Measurements from ENCODE around the gene HPCAL1. TPM values are rescaled to one million over a fixed set of nuclear protein-coding genes. Genes with fewer than 3 reads are reported as not detected.

The HPCAL1 gene
- total and polyA plus RNA-seq, 2 donors (not counting 3 experiments of a cell fraction or from before 2014, with no cell fraction given): 56.5 to 77.4 TPM

DNA sequence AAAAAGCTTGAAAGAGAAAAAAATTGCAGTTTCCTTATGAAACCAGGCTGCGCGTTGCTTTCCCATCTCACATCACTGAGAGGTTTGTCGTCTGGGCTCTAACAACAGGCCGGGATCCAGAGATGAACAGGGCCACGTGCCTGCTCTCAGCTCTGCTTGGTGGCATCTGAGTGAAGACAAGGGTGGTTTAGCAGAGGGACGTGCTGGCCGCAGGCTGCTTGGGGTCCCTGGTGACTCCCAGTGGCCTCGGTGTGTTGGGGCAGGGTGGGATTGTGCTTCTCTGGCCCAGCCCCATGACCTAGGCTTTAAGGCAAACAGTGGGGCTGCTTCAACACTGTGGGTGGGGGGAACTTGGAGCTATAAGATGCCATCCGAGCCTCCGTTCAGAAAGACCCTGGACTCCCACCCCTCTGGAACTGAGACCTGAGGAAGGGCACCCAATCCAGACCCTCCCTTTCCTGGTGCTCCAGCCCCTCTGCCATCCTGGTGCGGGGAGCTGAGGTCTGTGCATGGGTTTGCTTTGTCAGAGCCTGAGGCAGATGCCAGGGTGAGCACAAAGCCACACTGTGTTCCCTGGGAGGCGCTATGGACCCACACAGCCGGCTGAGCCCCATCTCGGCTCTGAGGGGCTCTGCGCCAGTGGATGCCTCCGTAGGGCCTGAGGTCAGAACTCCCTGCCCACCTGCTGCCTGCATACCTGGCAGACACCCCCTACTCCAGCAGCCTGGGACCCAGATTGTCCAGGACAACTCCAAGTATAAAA lies 18.4 kb upstream of the HPCAL1 start:
- DNase-seq (ENCODE audit: low read depth, low spot score) (no peak), FAIRE-seq (no peak)
- ChIA-PET CTCF (interaction anchor here (0.7 to 4.6 kb wide), 6 partner anchors 11 to 125 kb away, joined by 4 to 23 read pairs (median 10); partner anchors contain the start of gene HPCAL1), POLR2A (interaction anchor here (1.0 to 1.1 kb wide), 2 partner anchors 20 to 124 kb away, joined by 3 to 4 read pairs; no protein-coding TSS in a partner anchor)
- no peak overlapping the region for H3K9ac ChIP-seq (replicated peaks; ENCODE audit: extremely low read depth, insufficient read depth, low read length)
- no peaks in the 10 kb centered on the region for H3K9me3 ChIP-seq (replicated peaks; ENCODE audit: control insufficient read depth, insufficient read depth, low read length)
- intact Hi-C loops (cut with micrococcal nuclease): no loop called here
- H3K4me1 ChIP-seq (ENCODE audit: control insufficient read depth, extremely low read depth, insufficient read depth, low read length): peaks cover 31% of the 10 kb centered on the region
- no peaks in the 10 kb centered on the region for H3K9me1 ChIP-seq (replicated peaks; ENCODE audit: control insufficient read depth, extremely low read depth, insufficient read depth, low read length)
- no peaks in the 10 kb centered on the region for H4K20me1 ChIP-seq (replicated peaks; ENCODE audit: control insufficient read depth, extremely low read depth, insufficient read depth, low read length)
- H3K36me3 ChIP-seq (ENCODE audit: control insufficient read depth in 2 of 2, extremely low read depth in 1 of 2, insufficient read depth in 2 of 2, low read length in 2 of 2): no peaks in the 10 kb centered on the region
- no peaks in the 10 kb centered on the region for H3K79me2 ChIP-seq (ENCODE audit: control insufficient read depth, insufficient read depth, low read length)
- H3K4me2 ChIP-seq (ENCODE audit: insufficient read depth, low read length): no peak overlapping the region
- peak overlapping the region; percentile 51 for H3K27ac ChIP-seq (ENCODE audit: insufficient read depth, low read depth, low read length)
- BruUV-seq (replicated peaks): no TSS peak
- no peak overlapping the region for H2AFZ ChIP-seq (ENCODE audit: low read depth, low read length)
- TF ChIP-seq, protein P1, sequence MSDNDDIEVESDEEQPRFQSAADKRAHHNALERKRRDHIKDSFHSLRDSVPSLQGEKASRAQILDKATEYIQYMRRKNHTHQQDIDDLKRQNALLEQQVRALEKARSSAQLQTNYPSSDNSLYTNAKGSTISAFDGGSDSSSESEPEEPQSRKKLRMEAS (IDR thresholded peaks at IDR 0.05; ENCODE audit: insufficient read depth, insufficient read length): no peak
- TF ChIP-seq POLR2AphosphoS5 (IDR thresholded peaks at IDR 0.05; ENCODE audit: insufficient read depth, low read depth, low read length) (no peak), EZH2 (IDR thresholded peaks at IDR 0.05; ENCODE audit: borderline replicate concordance, low read depth, low read length, severe bottlenecking) (no peak), POLR2A (IDR thresholded peaks at IDR 0.05; ENCODE audit: low read depth, low read length) (no peak), JUN (IDR thresholded peaks at IDR 0.05; ENCODE audit: borderline replicate concordance, insufficient read depth, insufficient read length, low read depth) (no peak)
- H3K4me3 ChIP-seq (replicated peaks in 1 of 3; ENCODE audit: insufficient read depth in 1 of 3, low read depth in 1 of 3, low read length in 3 of 3): no peak overlapping the region
- dilution Hi-C loops (cut with MboI; ENCODE audit: extremely low pct_ligation_motif_present, low sequenced_read_pairs): no loop called here
- no peaks in the 10 kb centered on the region for H3K27me3 ChIP-seq (ENCODE audit: control insufficient read depth in 2 of 2, insufficient read depth in 2 of 2, low read length in 2 of 2)

DNA sequence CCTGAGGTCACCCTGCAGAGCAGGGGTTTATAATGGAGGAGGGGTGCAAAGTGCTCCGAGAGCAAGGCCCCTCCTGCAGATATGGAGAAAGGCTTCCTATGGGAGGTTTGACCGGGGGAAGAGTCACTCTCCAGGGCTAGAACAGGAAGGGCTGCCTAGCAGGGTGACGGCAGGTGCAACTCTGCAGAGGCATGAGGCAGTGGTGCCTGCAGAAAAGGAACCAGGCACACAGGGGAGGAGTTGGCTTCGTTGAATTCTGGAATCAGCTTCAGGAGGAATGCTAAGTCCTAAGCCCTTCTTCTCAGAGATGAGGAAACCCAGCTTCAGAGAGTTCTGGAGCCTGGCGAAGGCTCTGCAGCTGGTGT lies 17.5 kb upstream of the HPCAL1 start:
- DNase-seq (ENCODE audit: low read depth, low spot score): no peak
- peak overlapping the region; percentile 22 for H3K27ac ChIP-seq (ENCODE audit: insufficient read depth, low read depth, low read length)
- no peak for FAIRE-seq
- H4K20me1 ChIP-seq (replicated peaks; ENCODE audit: control insufficient read depth, extremely low read depth, insufficient read depth, low read length): no peaks in the 10 kb centered on the region
- no peak overlapping the region for H3K9ac ChIP-seq (replicated peaks; ENCODE audit: extremely low read depth, insufficient read depth, low read length)
- peaks cover 31% of the 10 kb centered on the region for H3K4me1 ChIP-seq (ENCODE audit: control insufficient read depth, extremely low read depth, insufficient read depth, low read length)
- dilution Hi-C loops (cut with MboI; ENCODE audit: extremely low pct_ligation_motif_present, low sequenced_read_pairs) (no loop called here), intact Hi-C loops (cut with micrococcal nuclease) (loop anchor here (1.0 kb wide), 2 partner anchors 13 to 17 kb away; partner anchors contain the start of gene HPCAL1)
- CTCF ChIA-PET: interaction anchor here (1.2 to 4.6 kb wide), 9 partner anchors 10 to 161 kb away, joined by 3 to 23 read pairs (median 8); partner anchors contain the start of gene HPCAL1
- H3K36me3 ChIP-seq (ENCODE audit: control insufficient read depth in 2 of 2, extremely low read depth in 1 of 2, insufficient read depth in 2 of 2, low read length in 2 of 2): no peaks in the 10 kb centered on the region
- no peak overlapping the region for H3K4me2 ChIP-seq (ENCODE audit: insufficient read depth, low read length)
- TF ChIP-seq, protein P1 (IDR thresholded peaks at IDR 0.05; ENCODE audit: insufficient read depth, insufficient read length): no peak
- TF ChIP-seq MYC (IDR thresholded peaks at IDR 0.05; ENCODE audit: low read depth, low read length) (no peak), JUN (IDR thresholded peaks at IDR 0.05; ENCODE audit: borderline replicate concordance, insufficient read depth, insufficient read length, low read depth) (no peak), FOS (IDR thresholded peaks at IDR 0.05; ENCODE audit: borderline replicate concordance, insufficient read depth, low read length) (no peak), POLR2A (IDR thresholded peaks at IDR 0.05; ENCODE audit: low read depth, low read length) (no peak), EZH2 (IDR thresholded peaks at IDR 0.05; ENCODE audit: borderline replicate concordance, low read depth, low read length, severe bottlenecking) (no peak), GATA2 (IDR thresholded peaks at IDR 0.05; ENCODE audit: insufficient read depth, insufficient read length, low read depth, low read length) (no peak), POLR2AphosphoS5 (IDR thresholded peaks at IDR 0.05; ENCODE audit: insufficient read depth, low read depth, low read length) (no peak)
- TF ChIP-seq, protein P2, sequence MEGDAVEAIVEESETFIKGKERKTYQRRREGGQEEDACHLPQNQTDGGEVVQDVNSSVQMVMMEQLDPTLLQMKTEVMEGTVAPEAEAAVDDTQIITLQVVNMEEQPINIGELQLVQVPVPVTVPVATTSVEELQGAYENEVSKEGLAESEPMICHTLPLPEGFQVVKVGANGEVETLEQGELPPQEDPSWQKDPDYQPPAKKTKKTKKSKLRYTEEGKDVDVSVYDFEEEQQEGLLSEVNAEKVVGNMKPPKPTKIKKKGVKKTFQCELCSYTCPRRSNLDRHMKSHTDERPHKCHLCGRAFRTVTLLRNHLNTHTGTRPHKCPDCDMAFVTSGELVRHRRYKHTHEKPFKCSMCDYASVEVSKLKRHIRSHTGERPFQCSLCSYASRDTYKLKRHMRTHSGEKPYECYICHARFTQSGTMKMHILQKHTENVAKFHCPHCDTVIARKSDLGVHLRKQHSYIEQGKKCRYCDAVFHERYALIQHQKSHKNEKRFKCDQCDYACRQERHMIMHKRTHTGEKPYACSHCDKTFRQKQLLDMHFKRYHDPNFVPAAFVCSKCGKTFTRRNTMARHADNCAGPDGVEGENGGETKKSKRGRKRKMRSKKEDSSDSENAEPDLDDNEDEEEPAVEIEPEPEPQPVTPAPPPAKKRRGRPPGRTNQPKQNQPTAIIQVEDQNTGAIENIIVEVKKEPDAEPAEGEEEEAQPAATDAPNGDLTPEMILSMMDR (IDR thresholded peaks at IDR 0.05; ENCODE audit: extremely low read depth in 1 of 2, insufficient read depth in 1 of 2, low read depth in 1 of 2, low read length in 2 of 2): no peak
- H3K79me2 ChIP-seq (ENCODE audit: control insufficient read depth, insufficient read depth, low read length): no peaks in the 10 kb centered on the region
- POLR2A ChIA-PET: no interaction called here
- no peaks in the 10 kb centered on the region for H3K9me1 ChIP-seq (replicated peaks; ENCODE audit: control insufficient read depth, extremely low read depth, insufficient read depth, low read length)
- H2AFZ ChIP-seq (ENCODE audit: low read depth, low read length): peak overlapping the region; percentile 73
- H3K27me3 ChIP-seq (ENCODE audit: control insufficient read depth in 2 of 2, insufficient read depth in 2 of 2, low read length in 2 of 2): no peaks in the 10 kb centered on the region
- no peak overlapping the region for H3K4me3 ChIP-seq (replicated peaks in 1 of 3; ENCODE audit: insufficient read depth in 1 of 3, low read depth in 1 of 3, low read length in 3 of 3)
- no TSS peak for BruUV-seq (replicated peaks)
- no peaks in the 10 kb centered on the region for H3K9me3 ChIP-seq (replicated peaks; ENCODE audit: control insufficient read depth, insufficient read depth, low read length)

Measured in endothelial cell of umbilical vein (primary cell).